Neural crest cell (in vitro differentiated cells): ENCODE measurements around the gene GUCA2A. TPM values are rescaled to one million over a fixed set of nuclear protein-coding genes. Genes with fewer than 3 reads are reported as not detected.

Experiments
- DNase-seq: peaks from one replicate; pipeline ENCODE4 v3.0.0; 2021; ENCODE audit warnings: low read depth, mixed read lengths, low spot score
- H3K27ac Mint-ChIP-seq: one replicate; pipeline ENCODE4 v1.8.0; 2021; ENCODE audit warnings: mild to moderate bottlenecking, mixed read lengths; ENCODE audit not compliant: unreplicated experiment
- H3K27me3 Mint-ChIP-seq: 2 replicates; pipeline ENCODE4 v1.8.0; 2021; ENCODE audit warnings: low read depth, mild to moderate bottlenecking, mixed read lengths
- H3K36me3 Mint-ChIP-seq: 2 replicates; pipeline ENCODE4 v1.8.0; 2021; ENCODE audit warnings: low read depth, mild to moderate bottlenecking, mixed read lengths
- H3K4me1 Mint-ChIP-seq: 2 replicates; pipeline ENCODE4 v1.8.0; 2021; ENCODE audit warnings: mixed read lengths
- H3K4me3 Mint-ChIP-seq: one replicate; pipeline ENCODE4 v1.8.0; 2021; ENCODE audit warnings: mild to moderate bottlenecking, mixed read lengths
- H3K9me3 Mint-ChIP-seq: 2 replicates; pipeline ENCODE4 v1.8.0; 2021; ENCODE audit warnings: mixed read lengths
- CTCF ChIP-seq: fragments of 200-600 bp; sonication (generic); conservative IDR thresholded peaks from 2 replicates; pipeline ENCODE4 v1.5.0; 2021; ENCODE audit warnings: antibody characterized with exemption, mild to moderate bottlenecking
- total RNA-seq: library from RNA; stranded (reverse); gene quantifications from 2 replicates; pipeline ENCODE4 v1.2.1, GENCODE V29; 2021

The GUCA2A gene
- total RNA-seq, 1 donor from 2014 or later = not detected

GRCh38 chr1:42167611-42168390 is 3.3 kb upstream of the GUCA2A start:
- H3K36me3 Mint-ChIP-seq = no peaks in the 10 kb centered on the region
- H3K4me1 Mint-ChIP-seq = peaks cover 22% of the 10 kb centered on the region
- no peak overlapping the region for H3K27ac Mint-ChIP-seq
- no peaks in the 10 kb centered on the region for H3K27me3 Mint-ChIP-seq
- H3K4me3 Mint-ChIP-seq = peak overlapping the region; percentile 1
- DNase-seq = no peak
- TF ChIP-seq CTCF = no peak
- no peaks in the 10 kb centered on the region for H3K9me3 Mint-ChIP-seq

- Mint-ChIP-seq H3K9me3 (peaks cover 1% of the 10 kb centered on the region), H3K4me3 (no peak overlapping the region), H3K4me1 (peaks cover 8% of the 10 kb centered on the region), H3K27me3 (peaks cover under 1% of the 10 kb centered on the region), H3K36me3 (peaks cover 4% of the 10 kb centered on the region), H3K27ac (no peak overlapping the region)
- no peak for TF ChIP-seq CTCF
- no peak for DNase-seq
Observed at GRCh38 chr1:42165511-42166210, 1.1 kb upstream of the GUCA2A start.

- Mint-ChIP-seq H3K4me1 (peaks cover 8% of the 10 kb centered on the region), H3K36me3 (peaks cover 4% of the 10 kb centered on the region), H3K27me3 (peaks cover 8% of the 10 kb centered on the region), H3K4me3 (no peak overlapping the region), H3K27ac (no peak overlapping the region), H3K9me3 (peaks cover 2% of the 10 kb centered on the region)
- no peak for TF ChIP-seq CTCF
- DNase-seq = no peak
Observed at GRCh38 chr1:42163536-42164503, 725 bp downstream of the GUCA2A start.

- H3K27ac Mint-ChIP-seq = no peak overlapping the region
- no peak overlapping the region for H3K4me3 Mint-ChIP-seq
- H3K27me3 Mint-ChIP-seq = peaks cover 8% of the 10 kb centered on the region
- H3K9me3 Mint-ChIP-seq = peaks cover 2% of the 10 kb centered on the region
- peaks cover 8% of the 10 kb centered on the region for H3K4me1 Mint-ChIP-seq
- DNase-seq = no peak
- no peak for TF ChIP-seq CTCF
- peaks cover 4% of the 10 kb centered on the region for H3K36me3 Mint-ChIP-seq
Observed at GRCh38 chr1:42163114-42163513, 1.4 kb downstream of the GUCA2A start.

GRCh38 chr1:42162181-42162580 is 2.4 kb downstream of the GUCA2A start:
- peaks cover 8% of the 10 kb centered on the region for H3K27me3 Mint-ChIP-seq
- no peak for TF ChIP-seq CTCF

More at GRCh38 chr1:42162181-42162580, 2.4 kb downstream of the GUCA2A start:
- Mint-ChIP-seq H3K27ac (no peak overlapping the region), H3K4me1 (peaks cover 8% of the 10 kb centered on the region), H3K9me3 (peaks cover 2% of the 10 kb centered on the region), H3K36me3 (peaks cover 4% of the 10 kb centered on the region), H3K4me3 (no peak overlapping the region)
- DNase-seq = no peak
